ENCODE data around the gene CROCC.

CROCC gene

DNA sequence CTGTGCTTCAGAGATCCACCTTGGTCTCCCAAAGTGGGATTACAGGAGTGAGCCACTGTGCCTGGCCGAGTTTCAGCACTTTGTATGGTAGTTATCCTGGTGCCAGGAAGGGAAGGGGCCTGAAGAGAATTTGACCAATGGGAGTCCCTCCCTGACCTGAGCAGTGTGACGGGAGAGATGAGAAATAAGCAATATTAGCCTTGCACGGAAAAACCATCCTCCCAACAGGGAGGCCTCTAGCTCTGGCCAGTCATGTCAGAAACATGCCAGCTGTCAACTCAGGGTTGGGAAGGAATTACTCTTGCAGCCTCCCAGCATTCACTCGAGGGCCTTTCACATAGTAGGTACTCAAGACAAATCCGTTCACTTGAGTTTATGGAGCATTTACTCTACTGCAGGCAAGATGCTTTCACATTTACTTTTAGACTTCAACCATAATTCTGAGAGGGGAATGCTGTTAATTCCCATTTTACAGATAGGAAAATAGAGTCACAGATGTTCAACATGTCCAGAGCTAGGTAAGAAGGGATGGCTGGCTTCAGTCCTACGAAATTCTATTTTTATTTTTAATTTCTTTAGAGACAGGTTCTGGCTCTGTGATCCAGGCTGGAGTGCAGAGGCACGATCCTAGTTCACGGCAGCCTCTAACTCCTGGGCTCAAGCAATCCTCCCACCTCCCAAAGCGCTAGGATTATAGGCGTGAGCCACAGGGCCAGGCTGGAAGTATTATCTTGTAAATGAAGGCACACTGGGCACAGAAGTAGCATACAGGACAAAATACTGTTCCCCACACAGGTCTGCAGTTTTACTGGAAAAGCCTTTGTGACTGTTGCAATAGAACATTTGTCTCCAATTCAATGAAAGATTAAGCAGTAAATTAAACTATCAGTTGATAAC lies 93.2 kb downstream of the CROCC start:
- no peak for DNase-seq

GRCh38 chr1:17016317-17016661 lies 94.6 kb downstream of the CROCC start:
- no peak for DNase-seq

DNA sequence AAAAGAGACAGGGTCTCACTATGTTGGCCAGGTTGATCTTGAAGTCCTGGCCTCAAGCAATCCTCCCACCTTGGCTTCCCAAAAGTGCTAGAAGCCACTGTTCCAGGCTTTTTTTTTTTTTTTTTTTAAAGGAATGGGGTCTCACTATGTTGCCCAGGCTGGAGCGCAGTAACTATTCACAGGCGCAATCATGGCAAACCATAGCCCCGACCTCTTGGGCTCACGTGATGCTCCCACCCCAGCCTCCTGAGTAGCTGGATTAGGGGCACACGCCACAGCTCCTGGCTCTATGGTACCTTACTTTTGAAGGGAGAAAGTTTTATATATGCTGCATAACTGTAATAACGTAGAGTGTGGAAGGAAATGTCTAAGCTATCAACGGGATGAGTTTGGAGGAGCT lies 95.7 kb downstream of the CROCC start:
- DNase-seq = no peak

GRCh38 chr1:17018849-17019248 lies 97.1 kb downstream of the CROCC start:
- DNase-seq = no peak

GRCh38 chr1:17020502-17020901 lies 98.8 kb downstream of the CROCC start:
- no peak for DNase-seq

GRCh38 chr1:17021896-17022295 lies 100.2 kb downstream of the CROCC start:
- no peak for DNase-seq

All from CD4-positive, alpha-beta T cell treated with Interferon gamma for 1 hour (primary cell).